Caki2 (cell line): ENCODE data around the gene ZC3H6. TPM values are rescaled to one million over a fixed set of nuclear protein-coding genes. Genes with fewer than 3 reads are reported as not detected.
"Not testable (repeated sequence)": the region's sequence is repeated elsewhere in the genome, so short reads cannot be mapped to it uniquely, and the experiment has no call there.

ENCODE experiments used
- DNase-seq: peaks from one replicate; pipeline ENCODE4 v3.0.0-alpha.2; 2015; ENCODE audit warnings: low read depth
- in situ Hi-C: cut with HindIII; loops from 2 replicates; pipeline ENCODE4 v1.10.0; 2016; ENCODE audit warnings: low sequenced_read_pairs, low pct_unique_long_range_greater_than_20kb, mixed read lengths
- total RNA-seq: library from RNA; depleted of rRNA; stranded (reverse); fragments of >200 nt; shearing (Covaris generic); gene quantifications from 2 replicates; pipeline ENCODE4 v1.2.3, GENCODE V29; 2014; ENCODE audit warnings: low replicate concordance

The ZC3H6 gene
- total RNA-seq, 1 experiment from 2014 or later = 8.6 TPM

DNA sequence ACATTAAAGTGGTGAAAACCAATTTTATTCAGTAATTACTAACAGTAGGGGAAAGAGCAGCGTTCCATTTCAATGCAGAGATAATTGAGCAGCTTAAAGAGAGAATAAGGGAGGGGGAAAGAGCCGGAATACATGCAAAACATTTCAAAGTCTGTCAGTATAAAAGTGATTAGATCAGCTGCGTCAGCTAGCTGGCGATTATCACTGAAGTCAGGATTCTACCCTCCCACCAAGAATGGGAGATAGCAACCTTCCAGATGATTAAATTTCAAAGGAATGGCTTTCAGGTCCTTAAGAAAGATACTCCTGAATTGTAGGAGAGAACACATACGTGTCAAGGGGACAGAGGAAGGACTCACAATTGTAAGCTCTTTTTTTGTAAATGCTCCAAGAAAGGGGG is 2.7 kb upstream of the ZC3H6 start:
- in situ Hi-C loops = no loop called here
- DNase-seq = no peak

DNA sequence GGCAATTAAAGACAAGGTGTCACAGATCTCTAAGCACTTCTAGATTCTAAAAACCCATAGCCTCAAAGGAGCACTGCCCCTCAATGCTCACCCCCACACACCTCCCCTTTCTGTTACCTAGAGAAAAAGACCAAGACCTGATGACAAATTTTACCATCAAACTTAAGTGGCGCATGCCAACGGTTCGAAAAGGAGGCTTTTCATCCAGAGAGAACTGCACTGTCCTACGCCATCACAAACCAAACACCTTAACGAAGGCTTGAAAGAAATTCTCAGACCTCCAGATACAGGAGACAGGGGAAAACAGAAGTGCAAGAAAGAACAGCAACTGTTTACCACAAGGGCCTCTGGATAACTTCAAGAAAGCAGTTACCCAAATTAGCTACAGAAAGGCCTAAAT is 2.0 kb upstream of the ZC3H6 start:
- no peak for DNase-seq
- in situ Hi-C loops = no loop called here

DNA sequence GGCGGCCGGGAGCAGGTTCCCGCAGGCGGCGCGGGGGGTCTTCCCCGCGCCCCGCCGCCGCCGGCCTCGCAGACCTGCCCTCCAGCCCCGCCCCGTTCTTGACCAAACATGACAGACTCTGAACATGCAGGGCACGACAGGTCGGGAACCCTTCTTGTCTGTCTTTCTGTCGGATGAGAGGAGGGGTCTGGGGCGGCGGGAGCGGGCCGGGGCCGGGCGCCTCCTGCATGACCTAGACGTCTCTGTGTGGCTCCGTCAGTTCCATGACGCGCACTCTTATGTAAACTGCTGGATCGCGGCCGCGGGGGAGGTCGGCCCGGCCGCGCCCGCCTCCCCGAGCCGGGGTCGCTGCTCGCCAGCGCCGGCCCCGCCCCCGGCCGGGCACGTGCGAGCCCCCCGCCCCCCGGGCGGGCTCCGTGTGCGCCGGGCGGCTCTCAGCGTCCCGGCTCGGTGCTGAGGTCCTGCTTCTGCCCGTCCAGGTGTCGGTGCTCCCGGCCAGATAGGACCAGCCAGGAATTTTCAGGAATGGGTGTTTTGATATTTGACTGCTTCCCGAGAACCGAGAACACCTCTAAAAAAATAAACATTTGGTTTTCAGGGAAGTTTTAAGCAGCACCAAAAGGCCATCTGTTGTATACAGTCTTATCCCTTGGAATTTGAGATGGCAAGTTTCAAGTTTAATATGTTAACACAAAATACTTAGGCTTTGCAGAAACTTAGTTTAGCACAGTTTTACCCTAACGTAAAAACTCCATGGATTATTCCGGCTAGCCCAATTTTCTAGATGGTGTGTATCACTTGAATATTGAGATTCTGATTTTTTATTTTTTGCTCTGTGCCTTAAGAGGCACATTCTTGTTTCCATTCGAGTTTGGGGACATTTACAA is 733 bp downstream of the ZC3H6 start:
- in situ Hi-C loops = no loop called here
- peak; percentile 80 for DNase-seq

DNA sequence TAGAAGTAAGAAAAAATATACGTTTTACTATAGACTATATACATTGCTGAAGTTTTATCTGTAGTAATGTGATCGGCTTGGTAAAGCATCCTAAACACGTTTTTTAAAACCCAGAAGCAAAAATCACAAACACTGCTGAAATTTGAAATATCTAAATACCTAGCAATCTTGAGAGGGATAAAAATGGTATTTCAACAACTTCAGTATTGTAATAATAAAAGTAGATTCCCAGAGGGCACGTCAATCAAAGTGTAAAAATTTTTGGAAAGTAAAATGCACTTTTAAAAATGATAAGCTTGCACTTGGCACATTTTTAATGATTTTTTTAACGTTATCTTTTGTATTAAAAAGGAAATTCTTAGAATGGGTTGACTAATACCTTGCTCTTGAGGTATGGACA is 1.6 kb downstream of the ZC3H6 start:
- in situ Hi-C loops = no loop called here
- DNase-seq = no peak

DNA sequence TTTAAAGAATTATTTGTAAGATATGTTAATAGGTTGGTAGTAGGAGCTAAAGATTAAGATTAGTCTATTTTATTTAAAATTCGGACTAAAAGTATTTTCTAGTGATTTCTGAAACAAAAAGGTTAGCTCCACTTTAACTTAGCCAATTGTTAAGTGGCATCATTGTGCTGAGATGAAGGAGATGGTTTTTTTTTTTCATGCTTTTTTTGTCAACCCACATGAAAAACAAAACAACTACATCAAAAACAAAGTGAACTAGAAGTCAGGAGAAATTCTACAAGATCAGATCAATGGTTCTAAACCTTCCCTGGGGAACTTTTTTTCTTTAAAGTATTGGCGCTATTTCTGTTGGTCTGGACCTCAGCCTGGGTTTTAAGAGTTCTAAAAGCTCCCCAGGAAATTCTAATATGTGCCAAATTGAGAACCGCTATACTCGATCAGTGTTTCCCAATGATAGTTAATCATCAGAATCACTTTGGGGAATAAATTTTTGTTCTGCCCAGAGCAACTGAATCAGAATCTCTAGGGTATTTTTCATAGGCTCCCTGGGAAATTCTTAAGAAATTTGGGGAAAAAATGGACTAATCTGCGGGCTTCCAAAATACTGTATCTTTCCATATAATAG is 2.3 kb downstream of the ZC3H6 start:
- in situ Hi-C loops = no loop called here
- DNase-seq = no peak

DNA sequence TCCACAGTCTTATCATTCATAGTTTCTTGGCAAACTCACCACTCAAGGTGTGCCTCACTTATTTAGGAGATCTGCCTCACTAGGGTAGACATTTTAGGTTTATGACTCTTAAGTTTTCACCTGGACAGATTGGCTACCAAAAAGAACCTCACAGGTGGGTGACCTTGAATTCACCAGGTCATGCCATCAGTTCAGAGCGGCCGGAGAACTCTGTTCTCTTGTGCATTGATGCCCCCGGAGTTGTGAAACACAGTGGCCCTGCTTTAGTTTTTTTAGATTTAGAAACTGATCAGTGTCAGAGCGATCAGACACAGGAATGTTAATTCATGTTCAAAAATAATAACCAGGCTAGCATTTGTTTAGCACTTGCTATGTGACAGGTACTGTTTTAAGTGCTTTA is 6.7 kb downstream of the ZC3H6 start:
- in situ Hi-C loops, DNase-seq: not testable (repeated sequence)

DNA sequence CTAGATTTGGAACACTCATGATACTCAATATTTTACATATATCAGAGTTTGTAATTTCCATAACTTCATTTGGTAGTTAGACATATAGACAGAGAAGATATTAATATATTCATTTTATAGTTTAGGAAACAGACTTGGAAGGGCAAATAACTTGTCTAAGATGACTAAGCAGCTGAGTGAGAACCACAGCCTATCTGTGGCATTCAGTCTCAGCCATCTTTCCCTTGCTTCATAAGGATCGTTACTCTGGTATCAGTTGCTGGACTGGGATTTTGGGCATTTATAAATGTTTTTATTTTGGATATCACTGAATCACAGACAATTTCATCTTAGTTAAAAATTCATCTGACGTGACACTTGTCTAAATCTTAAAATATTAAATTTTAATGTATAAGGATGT is 8.1 kb downstream of the ZC3H6 start:
- not testable (repeated sequence) for DNase-seq

DNA sequence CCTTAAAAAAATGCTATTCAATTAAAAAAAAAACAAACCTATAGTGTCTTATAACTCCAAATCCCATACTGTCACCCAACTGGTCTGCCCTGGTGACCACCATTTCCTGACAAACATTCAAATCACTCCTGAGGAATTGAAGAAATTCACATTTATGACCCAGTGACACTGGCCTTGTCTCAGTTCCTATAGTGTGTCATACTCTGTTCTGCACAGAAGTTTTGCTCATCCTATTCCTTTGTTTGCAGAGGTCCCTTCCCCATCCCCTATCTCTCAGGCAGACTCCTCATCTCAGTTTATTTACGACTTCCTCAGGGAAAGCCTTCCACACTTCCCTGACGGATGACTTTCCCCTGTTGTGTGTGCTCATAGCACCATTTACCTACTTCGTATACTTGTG is 14.7 kb downstream of the ZC3H6 start:
- no peak for DNase-seq
- in situ Hi-C loops = no loop called here

More for the DNA sequence above, 8.1 kb downstream of the ZC3H6 start:
- in situ Hi-C loops = not testable (repeated sequence)

DNA sequence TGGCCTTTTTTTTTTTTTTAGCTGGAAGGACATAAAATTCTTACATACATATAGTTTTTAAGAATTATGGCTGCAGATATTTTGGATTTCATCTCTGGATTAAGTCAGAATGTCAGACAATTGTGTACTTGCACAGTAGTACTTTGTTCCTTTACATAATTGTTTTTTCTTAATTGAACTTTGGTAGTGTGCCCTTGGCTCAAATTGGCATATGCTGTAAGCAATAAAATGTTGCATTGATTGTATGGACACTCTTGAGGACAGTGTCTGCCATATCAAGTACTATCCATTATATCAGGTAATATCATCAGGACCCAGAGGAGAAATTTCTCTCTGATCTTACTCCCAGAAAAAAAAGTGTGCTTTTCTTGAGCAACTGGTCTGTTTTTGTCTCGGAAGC is 15.3 kb downstream of the ZC3H6 start:
- no peak for DNase-seq
- in situ Hi-C loops = no loop called here

DNA sequence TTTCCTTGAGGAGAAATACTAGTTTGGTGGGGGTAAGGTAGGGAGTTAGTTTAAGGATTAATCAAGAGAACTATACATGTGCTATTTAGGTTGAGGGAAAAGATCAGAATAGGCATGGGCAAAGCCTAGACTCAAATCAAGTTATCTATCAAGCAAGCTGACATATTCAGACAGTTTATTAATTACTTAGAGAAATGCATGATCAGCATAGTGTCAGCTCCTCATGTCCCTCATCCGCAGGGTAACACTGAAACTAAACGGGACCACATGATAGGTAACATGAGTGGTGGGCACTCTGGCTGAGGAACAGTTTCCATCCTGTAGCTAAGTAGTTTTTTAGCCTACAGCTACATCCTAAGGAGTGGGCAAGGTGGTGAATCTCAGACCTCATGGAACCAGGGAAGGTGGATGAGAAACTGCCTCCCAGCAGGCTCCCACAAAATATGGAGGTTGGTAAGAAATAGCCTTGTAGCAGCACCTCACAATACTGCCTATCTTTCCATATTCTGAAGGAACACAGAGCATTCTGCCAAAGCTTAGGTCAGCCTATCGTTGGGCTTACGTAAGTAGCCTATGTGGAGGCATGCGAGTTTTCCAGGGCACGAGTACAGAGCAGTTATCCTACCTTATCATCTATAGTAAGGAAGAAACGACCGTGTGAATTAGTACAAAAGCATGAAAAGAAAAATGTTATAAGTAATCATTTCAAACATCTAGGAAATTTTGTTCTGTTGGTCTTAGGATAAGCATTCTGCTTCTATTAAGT is 18.4 kb downstream of the ZC3H6 start:
- in situ Hi-C loops = no loop called here
- DNase-seq = no peak

DNA sequence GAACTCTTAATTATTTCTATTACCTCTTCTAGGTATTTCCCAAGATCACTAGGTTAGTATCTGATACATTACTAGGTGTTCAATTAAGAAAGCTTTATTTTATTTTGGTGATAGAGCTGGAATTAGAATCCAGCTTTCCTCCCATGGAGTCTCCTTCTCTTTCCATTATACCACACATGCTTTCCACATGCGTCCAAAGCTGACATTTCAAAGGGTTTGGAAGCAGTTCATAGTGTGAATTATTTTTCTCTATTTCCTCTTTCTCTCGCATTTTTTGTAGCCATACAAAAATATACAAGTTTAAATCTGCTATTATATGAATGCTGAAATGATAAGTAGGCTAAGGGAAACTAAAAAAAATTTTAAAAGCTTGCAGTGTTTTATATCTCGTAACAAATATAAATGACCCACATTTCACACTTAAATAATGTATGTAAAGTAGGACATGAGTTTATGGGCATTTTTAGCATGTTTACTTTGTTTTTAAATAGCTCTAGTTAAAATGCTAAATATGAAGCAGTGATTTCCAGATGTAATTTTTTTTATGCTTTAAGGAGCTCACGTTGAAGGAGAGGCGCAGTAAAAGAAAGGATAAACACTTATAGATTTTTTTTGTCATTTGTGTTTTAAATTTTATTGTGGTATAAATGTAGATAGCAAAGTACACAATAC is 20.1 kb downstream of the ZC3H6 start:
- in situ Hi-C loops = no loop called here
- DNase-seq = no peak

DNA sequence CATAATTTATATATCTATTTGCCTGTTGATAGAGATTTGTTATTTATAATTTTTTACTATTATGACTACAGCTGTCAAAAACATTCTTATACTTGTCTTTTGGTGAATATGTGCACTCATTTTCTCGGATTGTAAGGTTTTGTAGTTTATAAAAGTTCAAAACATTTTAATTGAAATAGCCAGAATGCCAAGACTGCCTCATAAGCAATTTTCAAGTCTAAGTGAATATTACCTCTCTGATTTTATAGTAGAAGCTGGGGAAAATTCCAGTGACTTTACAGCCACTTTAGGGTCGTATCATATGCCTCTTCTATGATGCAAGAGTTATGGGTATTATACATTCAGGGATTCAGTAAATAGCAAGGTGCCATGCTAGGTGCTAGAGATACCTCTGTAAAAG is 21.0 kb downstream of the ZC3H6 start:
- no peak for DNase-seq
- in situ Hi-C loops = no loop called here

DNA sequence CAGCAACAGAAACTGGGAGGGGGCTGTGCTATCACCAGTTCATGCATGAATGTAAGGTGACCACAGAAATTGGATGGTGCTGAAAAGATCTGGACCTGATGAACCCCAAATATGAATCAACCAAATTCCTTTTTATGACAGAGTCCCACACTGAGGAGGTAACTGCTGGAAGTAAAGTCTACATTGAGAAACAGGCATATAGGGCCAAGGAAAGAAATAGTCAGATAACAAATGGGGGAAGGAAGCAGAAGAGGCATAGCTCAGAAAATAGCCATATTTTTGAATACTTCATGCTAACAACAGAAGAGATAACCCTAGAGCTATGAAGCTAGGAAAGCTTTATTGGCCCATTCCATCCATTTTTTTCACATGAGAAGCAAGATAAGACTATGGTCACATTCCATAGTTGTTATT is 25.8 kb downstream of the ZC3H6 start:
- DNase-seq = no peak
- in situ Hi-C loops = loop anchor here (5.0 kb wide), 1 partner anchor 36 kb away; no protein-coding TSS in a partner anchor

DNA sequence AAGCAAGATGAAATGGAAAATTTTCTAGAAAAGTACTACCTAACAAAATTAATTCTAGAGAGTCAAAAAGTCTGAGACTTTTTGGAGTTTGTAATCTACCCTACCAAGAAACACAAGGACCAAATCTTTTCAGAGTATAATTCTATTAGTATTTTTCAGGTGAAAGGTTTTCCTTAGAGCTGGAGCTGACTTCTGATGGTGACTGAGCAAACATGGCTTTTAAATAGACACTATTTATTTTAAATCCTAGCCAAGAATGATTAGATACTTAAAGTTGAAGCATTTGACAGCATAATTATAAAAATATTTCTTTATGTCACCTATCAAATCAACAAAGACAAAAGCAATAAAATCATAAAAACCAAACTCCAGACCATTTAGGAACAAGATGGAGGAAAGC is 26.6 kb downstream of the ZC3H6 start:
- in situ Hi-C loops = loop anchor here (5.0 kb wide), 1 partner anchor 35 kb away; no protein-coding TSS in a partner anchor
- no peak for DNase-seq

DNA sequence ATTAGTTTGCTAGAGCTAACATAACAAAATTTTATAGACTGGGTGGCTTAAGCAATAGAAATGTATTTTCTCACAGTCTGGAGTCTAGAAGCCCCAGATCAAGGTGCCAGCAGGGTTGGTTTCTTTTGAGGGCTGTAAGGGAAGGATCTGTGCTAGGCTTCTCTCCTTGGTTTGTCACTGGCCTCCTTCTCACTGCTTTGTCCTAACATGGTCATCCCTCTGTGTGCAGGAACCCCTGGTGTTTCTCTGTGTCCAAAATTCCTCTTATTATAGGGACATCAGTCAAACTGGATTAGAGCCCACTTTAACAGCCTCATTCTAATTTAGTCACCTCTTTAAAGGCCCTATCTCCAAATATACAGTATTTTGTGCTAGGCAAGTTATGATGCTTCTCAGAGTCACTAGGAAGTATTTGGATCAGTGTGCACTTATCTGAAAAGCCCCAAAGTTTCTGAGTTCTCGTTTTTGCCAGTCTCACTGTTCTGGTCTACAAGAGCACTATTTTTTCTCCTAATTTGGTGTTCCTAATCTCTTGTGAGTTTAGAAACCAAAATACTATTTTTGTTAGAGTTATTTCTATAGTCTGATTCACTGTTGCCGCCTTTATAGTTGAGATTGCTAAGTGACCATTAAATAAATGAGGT is 29.0 kb downstream of the ZC3H6 start:
- in situ Hi-C loops = loop anchor here (5.0 kb wide), 1 partner anchor 33 kb away; no protein-coding TSS in a partner anchor

DNA sequence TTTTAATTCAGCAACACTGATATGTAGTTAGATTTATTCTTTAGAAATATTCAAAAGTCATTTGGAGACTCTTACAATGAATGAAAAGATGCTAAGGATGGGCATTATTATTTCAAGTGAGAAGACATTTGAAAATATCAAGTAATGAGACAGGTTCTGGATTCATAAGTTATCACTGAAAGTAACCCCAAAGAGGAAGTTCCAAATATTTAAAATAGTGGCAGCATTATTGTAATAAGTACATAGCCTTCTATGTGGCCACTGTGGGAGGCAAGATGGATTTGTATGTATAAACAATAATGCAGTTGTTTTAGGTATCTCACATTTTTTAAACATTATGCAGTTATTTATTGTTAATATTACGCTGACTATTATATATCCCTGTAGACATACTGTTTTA is 29.7 kb downstream of the ZC3H6 start:
- in situ Hi-C loops = no loop called here

More for the DNA sequence above, 29.0 kb downstream of the ZC3H6 start:
- no peak for DNase-seq

DNA sequence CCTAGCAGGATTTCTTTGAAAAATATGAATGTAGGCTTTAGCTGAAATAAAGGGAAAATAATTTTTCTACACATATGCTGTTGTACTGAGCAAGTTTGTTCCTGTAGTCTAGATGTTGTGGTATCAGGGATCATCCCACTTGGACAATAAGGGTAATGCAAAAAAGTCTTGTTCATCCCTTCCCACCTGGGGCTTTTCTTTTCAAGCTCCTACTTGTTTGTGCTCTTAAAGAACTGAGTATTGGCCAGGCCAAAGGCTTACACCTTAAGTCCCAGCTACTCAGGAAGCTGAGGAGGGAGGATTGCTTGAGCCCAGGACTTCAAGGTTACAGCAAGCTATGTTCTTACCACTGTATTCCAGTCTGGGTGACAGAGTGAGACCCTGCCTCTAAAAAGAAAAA is 35.5 kb downstream of the ZC3H6 start:
- DNase-seq = no peak
- in situ Hi-C loops = no loop called here

More for the DNA sequence above, 29.7 kb downstream of the ZC3H6 start:
- no peak for DNase-seq

DNA sequence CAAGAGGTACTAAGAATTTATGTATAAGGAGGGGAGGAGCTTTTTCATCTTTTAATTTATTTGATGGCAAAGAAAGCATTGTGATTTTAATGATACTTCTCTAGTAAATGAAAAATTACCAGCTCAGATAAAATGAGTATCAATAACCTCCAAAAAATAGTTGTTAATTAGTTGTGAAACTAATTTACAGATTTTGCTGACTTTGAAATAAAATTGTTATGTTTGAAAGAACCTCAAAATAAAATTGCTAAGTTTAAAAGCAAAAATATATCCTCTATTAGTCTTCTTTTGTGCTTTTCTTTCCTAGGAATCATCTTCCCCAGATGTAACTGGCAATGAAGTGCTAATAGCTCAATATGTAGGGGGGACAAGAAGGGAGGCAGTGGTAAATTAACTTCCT is 36.5 kb downstream of the ZC3H6 start:
- in situ Hi-C loops = no loop called here
- DNase-seq = no peak
